SK-N-MC (cell line): ENCODE results near the gene ZNF132.
A peak's percentile ranks its signal among the peaks of the same experiment; 100 is the strongest.
"Not testable (repeated sequence)": the region's sequence is repeated elsewhere in the genome, so short reads cannot be mapped to it uniquely, and the experiment has no call there.

Experiments
- DNase-seq: peaks from one replicate; pipeline ENCODE4 v3.0.0-alpha.2; 2011; ENCODE audit warnings: low read depth, low spot score
- H3K27ac ChIP-seq: fragments of 200-600 bp; sonication (generic); 2 replicates; pipeline ENCODE4 v1.5.1; 2016; ENCODE audit warnings: mixed run types
- H3K36me3 ChIP-seq: fragments of 200-600 bp; sonication (generic); 2 replicates; pipeline ENCODE4 v1.6.1; 2017; ENCODE audit warnings: antibody characterized with exemption, low read length, mixed read lengths; ENCODE audit not compliant: insufficient read depth
- H3K4me3 ChIP-seq: fragments of 200-600 bp; sonication (generic); 2 replicates; pipeline ENCODE4 v1.5.1; 2016
- H3K9ac ChIP-seq: fragments of 200-600 bp; sonication (generic); 2 replicates; pipeline ENCODE4 v1.8.0; 2017; ENCODE audit warnings: mixed run types, mixed read lengths; ENCODE audit not compliant: insufficient read length
- H3K9me3 ChIP-seq: fragments of 200-600 bp; sonication (generic); 2 replicates; pipeline ENCODE4 v1.6.1; 2017; ENCODE audit warnings: low read depth, mild to moderate bottlenecking, antibody characterized with exemption, low read length, moderate library complexity, mixed read lengths
- EZH2 ChIP-seq: fragments of 200-600 bp; sonication (generic); IDR thresholded peaks from one replicate; pipeline ENCODE4 v1.6.1; 2017; ENCODE audit warnings: antibody characterized with exemption
- FOXP2 ChIP-seq: optimal IDR thresholded peaks from 2 replicates; pipeline ENCODE3; 2011; ENCODE audit warnings: mild to moderate bottlenecking, moderate library complexity; ENCODE audit not compliant: insufficient read depth; ENCODE audit errors: extremely low read length, control extremely low read depth
- POLR2AphosphoS5 ChIP-seq: IDR thresholded peaks from 2 replicates; pipeline ENCODE4 v1.6.1; 2012; ENCODE audit warnings: mild to moderate bottlenecking, low read depth, low read length, borderline replicate concordance

ZNF132 gene

DNA sequence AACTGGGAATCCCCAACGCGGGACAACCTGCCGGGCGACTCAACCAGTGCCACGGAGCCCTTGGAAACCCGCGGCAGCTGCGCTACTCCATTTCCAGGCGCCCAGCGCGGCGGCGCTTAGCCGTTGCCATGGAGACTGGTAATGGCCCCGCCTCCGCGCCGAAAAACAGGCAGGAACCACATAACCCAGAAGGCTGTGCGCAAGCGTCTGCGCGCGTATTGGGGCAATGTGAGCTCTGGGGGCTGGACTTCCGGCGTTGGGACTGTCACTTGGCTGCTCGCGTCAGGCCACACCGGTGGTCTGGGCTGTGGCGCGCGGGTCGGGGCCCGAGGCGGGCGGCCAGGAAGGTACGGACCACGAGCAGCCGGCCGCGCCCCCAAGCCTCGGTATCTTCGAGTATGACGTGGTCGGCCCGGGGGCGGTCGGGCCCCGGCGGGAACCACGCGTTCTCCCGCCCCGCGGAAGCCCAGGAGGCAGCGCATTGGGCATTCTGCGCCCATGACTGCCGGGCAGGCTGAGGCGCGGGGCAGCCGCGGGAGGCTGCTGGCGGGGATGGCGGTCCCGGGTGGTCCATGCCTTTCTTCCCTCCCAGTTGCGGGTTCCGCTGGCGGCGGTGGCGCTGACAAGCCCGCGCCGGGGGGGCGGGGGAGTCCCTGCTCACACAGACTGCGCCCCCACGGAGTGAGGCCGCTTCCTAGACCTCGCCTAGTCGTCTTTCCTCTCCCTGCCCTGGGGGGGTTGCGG, 11.6 kb upstream of the ZNF132 start, which contains the start of gene ZNF324B:
ZNF324B (plus strand) TSS at position 265 of the 744 bp plus-strand sequence. CDS start 2,080 bp downstream, outside the sequence.
- Histone ChIP-seq H3K9ac (peak within 1 kb of the TSS; percentile 65), H3K9me3 (no peaks in the 10 kb centered on the region), H3K4me3 (peak within 1 kb of the TSS; percentile 93), H3K36me3 (no peaks in the 10 kb centered on the region), H3K27ac (no peak within 1 kb of the TSS)
- DNase-seq, result peak; percentile 88
- TF ChIP-seq POLR2AphosphoS5 (peak; percentile 82), EZH2 (no peak)

DNA sequence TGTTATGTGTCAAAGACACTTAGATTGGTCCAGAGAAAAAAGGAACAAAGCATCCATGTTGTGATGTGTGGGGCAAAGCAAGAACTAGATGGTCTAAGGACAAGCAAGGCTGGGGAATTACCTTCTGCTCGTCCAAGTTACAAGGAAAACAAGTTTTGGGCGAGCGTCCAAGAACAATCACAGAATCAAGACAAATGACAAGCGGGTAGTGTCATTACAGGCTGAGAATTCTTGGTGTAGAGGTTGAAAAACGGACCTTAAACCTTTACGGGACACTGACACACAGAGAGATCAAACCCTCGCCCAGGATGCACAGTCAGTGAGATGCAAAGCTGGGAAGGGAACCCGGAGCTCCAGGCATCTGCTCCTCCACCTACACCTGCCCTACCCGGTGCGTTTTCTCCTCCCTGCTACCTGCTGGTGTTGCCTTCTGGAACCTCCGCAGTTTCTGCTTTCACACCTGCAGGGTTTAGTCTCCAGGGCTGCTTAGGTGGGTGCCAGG, 11.0 kb upstream of the ZNF132 start:
- H3K36me3 ChIP-seq, result no peaks in the 10 kb centered on the region
- TF ChIP-seq POLR2AphosphoS5, result no peak
- TF ChIP-seq FOXP2, result no peak
- no peak for TF ChIP-seq EZH2
- H3K9ac ChIP-seq, result no peak overlapping the region
- H3K27ac ChIP-seq, result no peak overlapping the region
- no peaks in the 10 kb centered on the region for H3K9me3 ChIP-seq
- H3K4me3 ChIP-seq, result peak overlapping the region; percentile 93
- DNase-seq, result no peak

DNA sequence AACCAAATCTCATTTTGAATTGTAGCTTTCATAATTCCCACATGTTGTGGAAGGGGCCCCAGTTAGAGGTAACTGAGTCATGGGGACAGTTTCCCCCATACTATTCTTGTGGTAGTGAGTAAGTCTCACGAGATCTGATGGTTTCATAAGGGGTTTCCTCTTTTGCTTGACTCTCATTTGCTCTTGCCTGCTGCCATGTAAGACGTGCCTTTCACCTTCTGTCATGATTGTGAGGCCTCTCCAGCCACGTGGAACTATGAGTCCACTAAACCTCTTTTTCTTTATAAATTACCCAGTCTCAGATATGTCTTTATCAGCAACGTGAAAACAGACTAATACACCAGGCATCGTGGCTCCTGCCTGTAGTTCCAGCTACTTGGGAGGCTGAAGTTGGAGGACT, 10.0 kb upstream of the ZNF132 start:
- H3K4me3 ChIP-seq, DNase-seq, H3K36me3 ChIP-seq, H3K9ac ChIP-seq, H3K9me3 ChIP-seq, H3K27ac ChIP-seq: not testable (repeated sequence)

DNA sequence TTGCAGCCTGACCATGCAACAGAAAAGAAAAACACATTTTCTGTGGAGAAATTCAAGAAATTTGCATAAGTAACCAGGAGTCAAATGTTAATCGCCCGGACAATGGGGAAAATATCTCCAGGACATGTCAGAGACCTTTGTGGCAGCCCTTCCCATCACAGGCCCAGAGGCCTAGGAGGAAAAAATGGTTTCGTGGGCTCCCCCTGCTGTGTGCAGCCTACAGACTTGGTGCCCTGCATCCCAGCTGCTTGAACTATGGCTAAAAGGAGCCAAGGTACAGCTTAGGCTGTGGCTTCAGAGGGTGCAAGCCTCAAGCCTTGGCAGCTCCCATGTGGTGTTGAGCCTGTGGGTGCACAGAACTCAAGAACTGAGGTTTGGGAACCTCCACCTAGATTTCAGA, 8.9 kb upstream of the ZNF132 start:
- not testable (repeated sequence) for H3K4me3 ChIP-seq, DNase-seq, H3K9me3 ChIP-seq, H3K27ac ChIP-seq, H3K36me3 ChIP-seq, H3K9ac ChIP-seq

DNA sequence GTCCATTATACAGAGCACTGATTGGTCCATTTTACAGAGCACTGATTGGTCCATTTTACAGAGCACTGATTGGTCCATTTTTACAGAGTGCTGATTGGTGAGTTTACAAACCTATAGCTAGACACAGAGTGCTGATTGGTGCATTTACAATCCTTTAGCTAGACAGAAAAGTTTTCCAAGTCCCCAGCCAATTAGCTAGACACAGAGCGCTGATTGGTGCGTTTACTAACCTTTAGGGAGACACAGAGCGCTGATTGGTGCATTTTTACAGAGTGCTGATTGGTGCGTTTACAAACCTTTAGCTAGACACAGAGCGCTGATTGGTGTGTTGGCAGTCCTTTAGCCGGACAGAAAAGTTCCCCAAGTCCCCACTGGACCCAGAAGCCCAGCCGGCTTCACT, 3.0 kb upstream of the ZNF132 start:
- not testable (repeated sequence) for H3K36me3 ChIP-seq, H3K9me3 ChIP-seq, H3K4me3 ChIP-seq, H3K9ac ChIP-seq, DNase-seq, H3K27ac ChIP-seq

DNA sequence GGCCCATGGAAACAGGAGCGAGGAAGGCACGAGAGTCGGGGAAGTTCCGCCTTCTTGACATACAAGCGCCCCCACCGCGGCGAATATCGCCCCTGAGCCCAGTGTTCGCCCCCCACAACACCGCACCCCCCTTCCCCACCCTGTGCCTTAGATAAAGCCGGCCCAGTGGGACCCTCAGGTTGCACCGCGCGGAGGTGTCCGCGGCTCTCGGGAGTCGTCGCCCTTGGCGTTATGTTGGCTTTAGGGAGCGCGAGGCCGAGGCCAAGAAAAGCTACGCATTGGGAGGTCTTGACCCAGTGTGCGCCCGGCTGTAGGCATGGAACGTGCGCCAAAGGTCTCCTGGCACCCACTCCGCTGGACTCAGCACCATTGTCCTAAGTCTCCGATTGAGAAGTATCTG, 603 bp upstream of the ZNF132 start:
- no peak for DNase-seq
- H3K36me3 ChIP-seq, result no peaks in the 10 kb centered on the region
- no peak overlapping the region for H3K9ac ChIP-seq
- H3K27ac ChIP-seq, result no peak overlapping the region
- TF ChIP-seq FOXP2 (no peak), POLR2AphosphoS5 (no peak), EZH2 (no peak)
- H3K4me3 ChIP-seq, result no peak overlapping the region
- H3K9me3 ChIP-seq, result no peaks in the 10 kb centered on the region

DNA sequence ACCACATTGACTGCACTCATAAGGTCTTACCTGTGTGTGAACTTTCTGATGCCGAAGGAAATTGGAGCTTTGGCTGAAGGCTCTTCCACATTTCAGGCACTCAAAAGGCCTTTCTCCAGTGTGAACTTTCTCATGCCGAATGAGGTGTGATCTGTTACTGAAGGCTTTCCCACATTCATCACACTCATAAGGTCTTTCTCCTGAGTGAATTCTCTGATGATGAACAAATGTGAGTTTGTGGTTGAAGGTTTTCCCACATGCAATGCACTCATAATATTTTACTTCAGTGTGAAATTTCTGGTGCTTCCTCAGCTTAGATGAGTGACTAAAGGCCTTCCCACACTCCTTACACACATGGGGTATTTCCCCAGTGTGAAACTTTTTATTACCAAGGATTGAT, 5.7 kb downstream of the ZNF132 start:
- H3K4me3 ChIP-seq, result no peak overlapping the region
- H3K36me3 ChIP-seq, result no peaks in the 10 kb centered on the region
- H3K9me3 ChIP-seq, result 0 out of 2 replicates have a peak, but pooled peaks cover 11% of the 10 kb centered on the region
- no peak for DNase-seq
- no peak for TF ChIP-seq POLR2AphosphoS5
- TF ChIP-seq EZH2, result no peak
- TF ChIP-seq FOXP2, result no peak
- H3K9ac ChIP-seq, result no peak overlapping the region
- no peak overlapping the region for H3K27ac ChIP-seq

DNA sequence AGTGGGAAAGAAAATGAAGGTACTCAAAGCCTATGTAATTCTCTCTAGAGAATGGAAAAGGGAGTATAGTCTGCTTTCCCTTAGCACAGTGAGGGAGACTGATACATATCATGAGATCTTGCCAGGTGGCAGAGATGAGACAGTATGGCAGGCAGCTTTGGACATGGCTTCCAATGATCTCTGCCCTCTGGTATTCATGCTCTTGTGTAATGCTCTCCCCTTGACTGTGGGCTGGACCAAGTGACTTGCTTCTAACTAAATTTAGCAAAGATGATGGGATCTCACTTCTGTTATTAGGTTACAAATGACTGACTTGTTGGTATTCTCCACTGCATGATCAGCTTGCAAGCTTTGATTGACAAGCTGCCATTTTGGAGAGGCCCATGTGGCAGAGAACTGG, 10.2 kb downstream of the ZNF132 start:
- H3K9me3 ChIP-seq, result 0 out of 2 replicates have a peak, but pooled peaks cover 11% of the 10 kb centered on the region
- no peak for DNase-seq
- H3K4me3 ChIP-seq, result no peak overlapping the region
- TF ChIP-seq POLR2AphosphoS5, result no peak
- H3K36me3 ChIP-seq, result no peaks in the 10 kb centered on the region
- H3K27ac ChIP-seq, result no peak overlapping the region
- no peak overlapping the region for H3K9ac ChIP-seq

DNA sequence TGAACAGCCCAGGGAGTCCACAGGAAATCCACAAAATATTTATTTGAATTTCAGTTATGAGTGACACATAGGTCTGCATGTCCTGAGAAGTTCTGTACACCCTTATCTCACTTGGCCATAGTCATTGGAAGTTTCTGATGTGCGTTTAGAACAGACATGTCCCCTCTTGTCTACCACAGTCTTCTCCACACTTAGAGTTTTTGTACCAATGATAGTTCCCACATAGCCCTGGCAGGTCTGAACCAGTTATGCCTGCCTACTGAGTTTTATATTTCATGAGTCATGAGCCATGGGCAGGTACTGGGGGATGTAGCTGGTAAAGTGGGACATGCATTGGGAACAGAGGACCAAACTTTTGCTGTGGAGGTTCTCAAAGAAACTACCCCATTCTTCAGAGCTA, 11.3 kb downstream of the ZNF132 start:
- Histone ChIP-seq H3K4me3 (no peak overlapping the region), H3K27ac (no peak overlapping the region), H3K36me3 (no peaks in the 10 kb centered on the region), H3K9me3 (0 out of 2 replicates have a peak, but pooled peaks cover 6% of the 10 kb centered on the region), H3K9ac (no peak overlapping the region)
- no peak for TF ChIP-seq POLR2AphosphoS5
- no peak for TF ChIP-seq EZH2
- TF ChIP-seq FOXP2, result no peak
- no peak for DNase-seq
